Measurements from ENCODE around the gene TMEM198. TPM values are rescaled to one million over a fixed set of nuclear protein-coding genes. Genes with fewer than 3 reads are reported as not detected.

The TMEM198 gene
- total RNA-seq, 4 donors from 2014 or later = 0.56 to 1.9 (median 1.4) TPM

GRCh38 chr2:219538956-219539788, 4.7 kb upstream of the TMEM198 start:
- 85% methylated on average over 15 of the region's 32 CpGs for WGBS

DNA sequence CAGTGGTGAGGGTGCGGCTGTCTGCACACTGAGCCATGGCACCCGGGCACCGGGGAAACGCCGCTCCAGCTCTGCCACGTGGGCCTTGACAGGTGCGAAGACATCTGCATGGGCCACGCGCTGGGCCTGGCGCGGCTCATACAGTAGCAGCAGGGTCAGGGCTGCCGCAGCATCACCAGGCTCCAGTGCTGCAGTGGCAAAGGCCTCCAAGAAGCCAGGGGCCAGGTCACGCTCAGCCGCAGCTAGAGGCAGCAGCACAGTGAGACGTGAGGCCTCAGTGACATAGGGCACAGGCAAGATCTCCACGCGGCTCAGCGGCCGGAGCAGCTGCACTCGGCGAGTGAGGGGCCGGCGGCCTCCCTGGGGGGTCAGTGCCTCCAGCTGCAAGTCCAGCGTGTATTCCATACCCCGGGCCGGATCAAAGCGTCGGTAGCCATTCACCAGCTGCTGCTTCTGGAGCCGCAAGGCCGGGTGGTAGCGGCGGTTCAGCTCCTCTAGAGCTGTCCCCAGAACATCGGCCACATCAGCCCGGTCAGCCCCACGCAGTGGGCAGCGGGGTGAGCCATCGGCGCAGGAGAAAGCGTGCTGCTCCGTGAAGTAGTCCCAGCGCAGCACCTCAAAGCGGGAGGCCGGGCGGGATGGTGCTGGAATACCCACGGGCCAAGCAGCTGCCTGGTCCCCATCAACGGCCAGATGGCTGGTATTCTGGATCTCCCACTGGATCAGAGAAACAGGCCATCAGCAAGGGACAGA, 3.7 kb upstream of the TMEM198 start:
- Histone ChIP-seq H3K27ac (no peak overlapping the region), H3K9me3 (no peaks in the 10 kb centered on the region), H3K4me1 (peaks cover 35% of the 10 kb centered on the region), H3K27me3 (no peaks in the 10 kb centered on the region), H3K36me3 (peaks cover 24% of the 10 kb centered on the region), H3K4me3 (no peak overlapping the region)
- no peak for DNase-seq (ENCODE audit: low spot score in 2 of 2)
- no peak for TF ChIP-seq EP300 (IDR thresholded peaks at IDR 0.05)
- no peak for TF ChIP-seq POLR2A (IDR thresholded peaks at IDR 0.05)
- TF ChIP-seq, protein P1, sequence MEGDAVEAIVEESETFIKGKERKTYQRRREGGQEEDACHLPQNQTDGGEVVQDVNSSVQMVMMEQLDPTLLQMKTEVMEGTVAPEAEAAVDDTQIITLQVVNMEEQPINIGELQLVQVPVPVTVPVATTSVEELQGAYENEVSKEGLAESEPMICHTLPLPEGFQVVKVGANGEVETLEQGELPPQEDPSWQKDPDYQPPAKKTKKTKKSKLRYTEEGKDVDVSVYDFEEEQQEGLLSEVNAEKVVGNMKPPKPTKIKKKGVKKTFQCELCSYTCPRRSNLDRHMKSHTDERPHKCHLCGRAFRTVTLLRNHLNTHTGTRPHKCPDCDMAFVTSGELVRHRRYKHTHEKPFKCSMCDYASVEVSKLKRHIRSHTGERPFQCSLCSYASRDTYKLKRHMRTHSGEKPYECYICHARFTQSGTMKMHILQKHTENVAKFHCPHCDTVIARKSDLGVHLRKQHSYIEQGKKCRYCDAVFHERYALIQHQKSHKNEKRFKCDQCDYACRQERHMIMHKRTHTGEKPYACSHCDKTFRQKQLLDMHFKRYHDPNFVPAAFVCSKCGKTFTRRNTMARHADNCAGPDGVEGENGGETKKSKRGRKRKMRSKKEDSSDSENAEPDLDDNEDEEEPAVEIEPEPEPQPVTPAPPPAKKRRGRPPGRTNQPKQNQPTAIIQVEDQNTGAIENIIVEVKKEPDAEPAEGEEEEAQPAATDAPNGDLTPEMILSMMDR (IDR thresholded peaks at IDR 0.05) = no peak
- TF ChIP-seq POLR2AphosphoS5 (IDR thresholded peaks at IDR 0.05) = no peak
- WGBS = 94% methylated on average over 6 of the region's 46 CpGs

More at GRCh38 chr2:219538956-219539788, 4.7 kb upstream of the TMEM198 start:
- H3K27ac ChIP-seq = no peak overlapping the region
- no peak for TF ChIP-seq POLR2A (IDR thresholded peaks at IDR 0.05)
- no peak for TF ChIP-seq EP300 (IDR thresholded peaks at IDR 0.05)
- no peak for TF ChIP-seq POLR2AphosphoS5 (IDR thresholded peaks at IDR 0.05)
- TF ChIP-seq, protein P1 (IDR thresholded peaks at IDR 0.05) = no peak
- DNase-seq (ENCODE audit: low spot score in 2 of 2) = no peak
- no peaks in the 10 kb centered on the region for H3K27me3 ChIP-seq
- H3K9me3 ChIP-seq = no peaks in the 10 kb centered on the region
- no peak overlapping the region for H3K4me3 ChIP-seq
- peaks cover 31% of the 10 kb centered on the region for H3K4me1 ChIP-seq
- H3K36me3 ChIP-seq = peaks cover 24% of the 10 kb centered on the region

- 93% methylated on average over 10 of the region's 12 CpGs for WGBS
- Histone ChIP-seq H3K27me3 (no peaks in the 10 kb centered on the region), H3K4me1 (peaks cover 35% of the 10 kb centered on the region), H3K27ac (no peak overlapping the region), H3K36me3 (peaks cover 24% of the 10 kb centered on the region), H3K9me3 (no peaks in the 10 kb centered on the region), H3K4me3 (no peak overlapping the region)
- no peak for DNase-seq (ENCODE audit: low spot score in 2 of 2)
- no peak for TF ChIP-seq POLR2AphosphoS5 (IDR thresholded peaks at IDR 0.05)
- no peak for TF ChIP-seq EP300 (IDR thresholded peaks at IDR 0.05)
- TF ChIP-seq, protein P1 (IDR thresholded peaks at IDR 0.05) = no peak
- TF ChIP-seq POLR2A (IDR thresholded peaks at IDR 0.05) = no peak
These were observed 2.9 kb upstream of the TMEM198 start for GRCh38 chr2:219540784-219541504.

DNA sequence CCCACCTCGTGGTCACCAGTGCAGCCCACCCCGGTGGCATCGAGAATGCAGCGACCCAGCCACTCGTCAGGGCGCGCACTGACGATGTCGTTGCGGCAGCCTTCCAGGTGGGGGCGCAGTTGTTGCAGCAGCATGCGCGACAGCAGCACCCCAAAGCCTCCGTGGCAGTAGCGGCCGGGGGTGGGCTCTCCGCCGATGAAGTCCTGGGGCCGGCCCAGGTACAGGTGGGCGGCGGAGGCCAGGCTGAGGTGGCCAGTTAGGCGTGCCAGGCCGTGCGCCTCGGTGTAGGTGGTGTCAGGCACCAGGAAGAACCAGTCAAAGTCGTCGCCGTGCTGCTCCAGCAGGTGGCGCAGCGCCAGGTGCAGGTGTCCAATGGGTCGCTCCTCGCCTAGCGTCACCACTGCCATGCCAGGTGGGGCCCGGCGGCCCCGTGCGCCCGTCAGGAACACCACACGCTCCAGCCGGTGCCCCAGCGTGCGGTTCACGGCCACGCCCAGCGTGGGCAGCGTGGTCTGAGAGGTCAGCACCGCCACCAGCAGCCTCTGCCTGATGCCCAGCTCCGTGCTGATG, 2.1 kb upstream of the TMEM198 start:
- Histone ChIP-seq H3K9me3 (no peaks in the 10 kb centered on the region), H3K36me3 (peaks cover 24% of the 10 kb centered on the region), H3K27ac (no peak overlapping the region), H3K27me3 (no peaks in the 10 kb centered on the region), H3K4me3 (peak overlapping the region; percentile 42), H3K4me1 (peaks cover 35% of the 10 kb centered on the region)
- DNase-seq (ENCODE audit: low spot score in 2 of 2) = peak in 1 of 2 donors; percentile 83
- TF ChIP-seq EP300 (IDR thresholded peaks at IDR 0.05) (no peak), POLR2AphosphoS5 (IDR thresholded peaks at IDR 0.05) (peak in 1 of 3 donors; percentile 20), POLR2A (IDR thresholded peaks at IDR 0.05) (no peak)
- TF ChIP-seq, protein P1 (IDR thresholded peaks at IDR 0.05) = peak; percentile 87 to 93
- WGBS = 8% methylated on average over 10 of the region's 48 CpGs
